ENCODE data around the gene GPR82.

GRCh38 chrX:41677183-41678060, 46.6 kb upstream of the GPR82 start:
- no peak for TF ChIP-seq CTCF (IDR thresholded peaks at IDR 0.05; ENCODE audit: low read depth, low read length)
- TF ChIP-seq EZH2phosphoT487 (IDR thresholded peaks at IDR 0.05; ENCODE audit: low read depth), result no peak
